ENCODE data around the gene B4GALT3. TPM values are rescaled to one million over a fixed set of nuclear protein-coding genes. Genes with fewer than 3 reads are reported as not detected.

Gene B4GALT3
- total and polyA plus RNA-seq, 2 of the 8 experiments (the other 6 are each of a cell fraction or from before 2014, with no cell fraction given) = 42.3 to 43.0 TPM

- H4K20me1 ChIP-seq (replicated peaks in 1 of 2; ENCODE audit: control insufficient read depth in 1 of 2, insufficient read depth in 2 of 2, low read length in 2 of 2) = peaks cover 0 to 4% of the 10 kb centered on the region in 2 experiments
- H3K23ac ChIP-seq (ENCODE audit: insufficient read length) = no peak overlapping the region
- H2BK120ac ChIP-seq (replicated peaks; ENCODE audit: low read depth, low read length) = no peak overlapping the region
- no peak overlapping the region for H2BK12ac ChIP-seq (ENCODE audit: low read depth, low read length)
- no peak overlapping the region for H3K4me3 ChIP-seq (ENCODE audit: extremely low read depth in 1 of 4, insufficient read depth in 2 of 4, low read depth in 3 of 4, low read length in 4 of 4)
- no peak overlapping the region for H3K18ac ChIP-seq (ENCODE audit: extremely low read depth, low read length)
- no peak overlapping the region for H3K4me2 ChIP-seq (ENCODE audit: insufficient read depth in 1 of 2, low read depth in 2 of 2, low read length in 2 of 2)
- no peak for FAIRE-seq
- peaks cover 2% of the 10 kb centered on the region; the same call in 1 of the 2 replicates for H3K23me2 ChIP-seq (ENCODE audit: low read depth, low read length)
- no peak for DNase-seq (ENCODE audit: low read depth in 1 of 2, low spot score in 2 of 2)
- no peak overlapping the region for H2BK5ac ChIP-seq (ENCODE audit: low read depth, low read length)
- TF ChIP-seq TEAD4 (IDR thresholded peaks at IDR 0.05; ENCODE audit: low read depth, low read length) (no peak), CTCF (IDR thresholded peaks at IDR 0.05; ENCODE audit: control extremely low read depth in 1 of 3, insufficient read depth in 1 of 3, low read depth in 1 of 3, low read length in 3 of 3) (peak in 2 of 3 experiments; percentile 36 to 46; a peak in 3 of 4 replicates), RAD21 (IDR thresholded peaks at IDR 0.05 in 1 of 2, conservative IDR thresholded peaks at IDR 0.05 in 1 of 2; ENCODE audit: low read depth in 2 of 2, low read length in 2 of 2) (peak; percentile 51 to 63)
- H3K27me3 ChIP-seq (replicated peaks in 1 of 4; ENCODE audit: control insufficient read depth in 3 of 4, extremely low read depth in 1 of 4, insufficient read depth in 3 of 4, low read length in 3 of 4) = no peaks in the 10 kb centered on the region
- POLR2A ChIA-PET (ENCODE audit: partially characterized antibody) = interaction anchor here (1.6 kb wide), 1 partner anchor 20 kb away, joined by 5 read pairs; no protein-coding TSS in a partner anchor
- no peak overlapping the region for H2AFZ ChIP-seq (ENCODE audit: low read length)
- peaks cover 4% of the 10 kb centered on the region for H3K79me1 ChIP-seq (ENCODE audit: low read depth, low read length)
- no peak overlapping the region for H4K5ac ChIP-seq (ENCODE audit: insufficient read length, low read depth, low read length)
- H3K4ac ChIP-seq (replicated peaks; ENCODE audit: insufficient read length, low read depth, low read length) = no peak overlapping the region
- H3K36me3 ChIP-seq (ENCODE audit: control insufficient read depth in 2 of 4, insufficient read depth in 4 of 4, low read length in 3 of 4) = peaks cover 0 to 2% (median 0%) of the 10 kb centered on the region in 4 experiments; a peak in 1 of 8 replicates
- H3K4me1 ChIP-seq (replicated peaks in 1 of 4; ENCODE audit: control insufficient read depth in 3 of 4, insufficient read depth in 4 of 4, low read length in 3 of 4) = peaks cover 0 to 13% (median under 1%) of the 10 kb centered on the region in 4 experiments; a peak in 3 of 7 replicates
- no peak overlapping the region for H2BK20ac ChIP-seq (ENCODE audit: low read length)
- H3K14ac ChIP-seq (ENCODE audit: insufficient read length) = no peak overlapping the region
- H3K27ac ChIP-seq (ENCODE audit: low read depth, low read length) = no peak overlapping the region
- H3K9me3 ChIP-seq (ENCODE audit: insufficient read depth in 2 of 2, low read depth in 1 of 2, low read length in 1 of 2) = no peaks in the 10 kb centered on the region
- no peak overlapping the region for H4K8ac ChIP-seq (ENCODE audit: extremely low read depth, insufficient read depth, low read length)
- peaks cover 0 to 4% of the 10 kb centered on the region in 2 experiments; a peak in 1 of 4 replicates for H3K79me2 ChIP-seq (ENCODE audit: control insufficient read depth in 1 of 2, insufficient read depth in 2 of 2, low read length in 2 of 2)
- no peak overlapping the region for H3K9ac ChIP-seq (replicated peaks in 1 of 4; ENCODE audit: extremely low read depth in 1 of 4, low read depth in 3 of 4, low read length in 3 of 4)
- no peak overlapping the region for H3K56ac ChIP-seq (replicated peaks; ENCODE audit: insufficient read length, low read depth, low read length)
- no peak overlapping the region for H2BK15ac ChIP-seq (ENCODE audit: low read length)
- no peak overlapping the region for H2AK5ac ChIP-seq (ENCODE audit: low read depth, low read length)
- CTCF ChIA-PET (ENCODE audit: partially characterized antibody) = interaction anchor here (0.9 to 5.5 kb wide), 10 partner anchors 10 to 259 kb away, joined by 3 to 37 read pairs (median 4); partner anchors contain the start of genes CFAP126 and PPOX
- WGBS, 2 experiments (ENCODE audit: extremely low coverage in 1 of 2, insufficient coverage in 1 of 2, insufficient read length in 1 of 2, insufficient replicate concordance in 2 of 2, low coverage in 1 of 2, low lambda C conversion rate in 2 of 2, missing lambda C conversion rate in 1 of 2) = 83% methylated on average over 1 of the region's 1 CpG; no CpG with 5 or more reads in 1 of the 2 experiments
- no peak overlapping the region for H4K91ac ChIP-seq (replicated peaks; ENCODE audit: insufficient read length, low read length)
Measured at GRCh38 chr1:161180639-161181038, 3.3 kb upstream of the B4GALT3 start.

All from H1 (cell line).